GM12801 (cell line): ENCODE data around the gene RIN3.

ENCODE experiments used
- CTCF ChIP-seq: IDR thresholded peaks from one replicate; pipeline ENCODE4 v1.5.1; 2011; ENCODE audit warnings: control low read depth; ENCODE audit not compliant: insufficient read length; ENCODE audit errors: extremely low read depth

Gene RIN3

GRCh38 chr14:92717571-92718042 lies 204.0 kb downstream of the RIN3 start:
- TF ChIP-seq CTCF, result no peak

- TF ChIP-seq CTCF, result no peak
These were observed 205.1 kb downstream of the RIN3 start for GRCh38 chr14:92718664-92719063.

GRCh38 chr14:92719421-92719820 lies 205.8 kb downstream of the RIN3 start:
- no peak for TF ChIP-seq CTCF

GRCh38 chr14:92719890-92720323 lies 206.3 kb downstream of the RIN3 start:
- TF ChIP-seq CTCF, result no peak

GRCh38 chr14:92724516-92725340 lies 211.1 kb downstream of the RIN3 start:
- TF ChIP-seq CTCF, result no peak

- TF ChIP-seq CTCF, result no peak
These were observed 212.8 kb downstream of the RIN3 start for GRCh38 chr14:92726135-92726932.

- no peak for TF ChIP-seq CTCF
These were observed 213.3 kb downstream of the RIN3 start for GRCh38 chr14:92726933-92727262.
